ENCODE data around the gene GPRC5B.

The GPRC5B gene

DNA sequence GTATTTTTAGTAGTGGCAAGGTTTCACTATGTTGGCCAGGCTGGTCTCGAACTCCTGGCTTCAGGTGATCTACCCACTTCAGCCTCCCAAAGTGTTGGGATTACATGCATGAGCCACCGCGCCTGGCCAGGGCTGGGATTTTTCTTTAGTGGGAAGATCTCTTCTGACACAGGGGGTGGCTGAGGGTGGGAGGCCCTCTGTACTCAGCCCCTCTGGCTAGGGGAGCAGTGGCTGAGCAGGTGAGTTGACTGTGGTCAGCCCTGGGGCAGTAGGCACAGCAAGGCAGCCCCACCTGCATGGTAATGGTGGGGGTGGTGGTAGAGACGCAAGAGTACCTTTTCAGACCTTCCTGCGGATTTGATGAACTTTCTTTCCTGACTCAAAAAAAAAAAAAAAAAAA is 12.3 kb upstream of the GPRC5B start:
- no peak for DNase-seq

DNA sequence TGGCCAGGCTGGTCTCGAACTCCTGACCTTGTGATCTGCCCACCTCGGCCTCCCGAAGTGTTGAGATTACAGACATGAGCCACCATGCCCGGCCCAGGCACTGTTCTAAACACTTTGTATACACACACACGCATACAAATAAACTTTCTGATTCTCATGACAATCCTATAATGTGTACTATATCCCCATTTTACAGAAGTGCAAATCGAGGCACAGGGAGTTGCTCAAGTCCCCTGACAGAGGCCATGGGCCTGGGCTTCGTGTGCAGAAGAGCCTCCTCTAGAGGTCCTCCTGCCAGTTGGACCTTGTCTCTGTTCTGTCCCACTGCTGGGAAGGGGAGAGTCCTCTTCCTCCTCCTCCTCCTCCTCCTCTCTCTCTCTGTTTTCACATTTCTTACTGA is 9.9 kb upstream of the GPRC5B start:
- no peak for DNase-seq

DNA sequence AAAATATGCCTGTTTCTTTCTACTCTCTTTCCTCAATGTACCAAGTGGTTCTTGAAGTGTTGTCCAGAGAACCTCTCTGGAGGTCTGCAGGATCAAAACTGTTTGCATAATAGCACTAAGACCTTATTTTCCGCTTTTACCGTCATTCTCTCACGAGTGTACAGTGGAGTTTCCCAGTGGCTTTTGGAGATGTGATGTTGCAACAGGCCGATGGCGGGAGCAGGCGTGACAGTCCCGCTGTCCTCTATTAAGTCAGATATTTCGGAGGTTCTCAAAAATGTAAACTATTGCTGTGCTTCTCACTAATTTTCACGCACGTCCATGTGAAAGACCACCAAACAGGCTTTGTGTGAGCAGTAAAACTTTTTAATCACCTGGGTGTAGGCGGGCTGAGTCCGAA is 8.3 kb upstream of the GPRC5B start:
- DNase-seq: no peak

DNA sequence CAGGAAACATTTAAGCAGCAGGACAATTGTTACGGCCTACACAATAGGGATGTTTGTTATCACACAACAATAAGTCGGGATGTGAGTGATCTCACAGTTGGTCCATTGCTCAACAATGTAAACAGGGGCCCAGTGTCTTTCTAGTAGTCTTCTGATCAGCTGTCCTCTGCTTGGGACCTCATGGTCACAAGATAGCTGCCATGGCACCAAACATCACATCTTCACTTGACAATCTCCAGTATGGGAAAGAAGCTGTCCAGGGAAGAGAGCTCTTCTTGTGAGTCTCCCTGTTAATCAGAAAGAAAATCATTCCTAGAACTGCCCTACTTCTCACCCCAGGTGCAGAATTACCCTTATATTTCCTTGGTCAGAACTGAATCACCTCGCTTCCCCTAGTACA is 6.3 kb upstream of the GPRC5B start:
- DNase-seq: no peak

DNA sequence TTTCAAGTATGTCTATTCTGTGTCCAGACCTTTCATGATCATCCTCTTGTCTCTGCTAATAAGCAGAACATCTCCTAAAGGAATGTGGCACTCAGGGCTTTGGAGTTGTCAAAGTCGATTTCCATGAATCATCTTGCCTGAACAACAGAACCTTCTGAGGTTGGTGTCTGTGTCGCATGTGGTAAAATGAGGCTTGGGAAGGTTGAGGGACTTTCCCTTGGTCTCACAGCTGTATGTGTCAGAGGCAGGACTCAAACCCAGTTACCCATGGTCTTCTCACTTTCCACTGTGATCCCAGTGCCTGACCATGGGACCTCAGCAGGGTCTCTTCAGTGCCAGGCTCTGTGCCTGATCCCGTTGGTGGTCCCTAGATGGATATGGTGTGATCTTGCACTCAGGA is 4.2 kb upstream of the GPRC5B start:
- DNase-seq: no peak

DNA sequence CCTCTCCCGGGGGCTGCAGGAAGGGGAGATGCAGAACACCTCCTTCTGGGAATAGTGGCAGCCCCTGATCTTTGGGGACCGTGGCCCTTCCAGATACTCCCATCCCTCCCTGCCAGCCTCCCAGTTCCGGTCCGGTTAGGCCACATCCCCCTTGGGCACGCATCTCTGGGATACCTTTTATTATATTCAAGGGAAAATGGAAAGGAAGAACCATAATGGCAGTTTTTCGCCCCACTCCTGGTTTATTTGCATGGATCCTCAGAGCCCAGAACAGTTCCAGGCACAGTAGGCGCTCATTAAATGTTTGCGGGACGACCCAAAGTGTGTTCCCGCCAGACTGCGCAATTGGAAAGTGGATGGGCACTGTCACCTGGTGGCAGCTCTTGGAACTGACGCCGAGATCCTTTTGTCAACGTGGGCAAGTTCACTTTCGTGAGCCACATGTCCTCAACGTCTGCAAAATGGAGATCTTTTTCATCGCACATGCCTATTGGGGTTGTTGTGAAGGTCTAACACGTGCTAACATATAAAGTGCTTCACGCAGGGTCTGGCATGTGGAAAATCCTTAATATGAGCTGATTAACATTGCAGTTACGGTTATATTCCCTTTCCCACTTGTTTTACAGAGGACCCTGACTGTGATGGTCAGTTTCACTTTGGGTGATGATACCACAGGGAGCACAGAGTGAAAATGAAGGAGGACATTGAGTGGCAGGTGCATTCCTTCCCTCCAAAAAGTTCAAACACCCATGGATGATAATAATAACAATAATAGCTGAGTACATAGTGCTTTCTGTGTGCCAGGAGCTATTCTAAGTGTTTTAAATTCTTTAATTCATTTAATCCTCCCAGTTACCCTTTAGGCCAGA is 1.7 kb upstream of the GPRC5B start:
- DNase-seq: peak; percentile 66

DNA sequence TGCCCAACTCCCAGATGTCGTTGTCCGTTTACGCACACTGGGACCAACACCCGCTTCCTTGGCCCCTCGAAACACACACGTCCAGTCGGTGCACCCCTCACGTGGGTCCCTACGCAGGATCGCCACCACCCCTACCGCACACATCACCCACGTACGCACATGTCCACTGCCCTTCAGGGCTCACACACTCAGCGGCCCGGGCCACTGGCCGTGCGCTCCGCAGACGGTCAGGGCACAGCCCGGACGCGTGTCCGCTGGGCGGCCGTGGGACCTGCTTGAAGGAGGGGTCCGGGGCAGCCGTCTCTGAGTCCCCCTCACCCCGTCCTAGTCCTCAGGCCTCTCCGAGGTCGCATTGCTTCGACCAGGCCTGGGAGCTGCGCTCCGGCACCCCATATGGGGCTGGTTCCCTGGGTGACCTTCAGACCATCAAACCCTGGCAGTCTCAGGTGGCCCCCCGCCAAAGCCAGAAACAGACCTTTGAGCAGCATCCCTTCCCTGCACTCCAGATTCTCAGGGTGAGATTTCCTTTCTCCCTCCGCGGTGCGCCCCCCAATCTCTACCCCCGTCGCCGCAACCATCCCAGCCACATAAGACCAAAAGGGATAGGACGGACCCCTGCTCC is 914 bp upstream of the GPRC5B start:
- no peak for DNase-seq

DNA sequence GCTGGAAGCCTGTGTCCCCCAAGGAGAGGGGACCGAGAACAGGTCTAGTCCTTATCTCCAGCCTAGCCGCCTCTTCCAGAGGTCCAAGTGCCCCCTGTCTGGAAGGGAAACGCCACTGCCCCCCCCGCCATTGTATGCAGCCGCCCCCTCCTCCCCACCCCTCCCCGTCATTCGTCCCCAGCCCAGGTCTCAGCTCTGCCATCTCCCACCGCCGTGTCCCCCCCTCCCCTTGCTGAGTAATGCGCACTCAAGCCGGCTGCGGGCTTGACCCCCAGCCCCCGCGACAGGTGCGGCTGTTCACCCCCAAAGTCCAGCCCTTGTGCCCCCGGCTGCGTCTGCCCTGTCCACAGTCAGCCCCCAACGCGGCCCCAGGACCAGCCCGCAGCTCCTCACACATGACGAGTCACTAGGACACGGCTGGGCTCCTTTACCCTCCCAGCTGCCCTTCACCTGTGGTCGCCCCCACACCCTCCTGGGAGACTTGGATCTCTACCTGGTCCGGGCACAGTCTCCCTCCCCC is 622 bp downstream of the GPRC5B start:
- no peak for DNase-seq

DNA sequence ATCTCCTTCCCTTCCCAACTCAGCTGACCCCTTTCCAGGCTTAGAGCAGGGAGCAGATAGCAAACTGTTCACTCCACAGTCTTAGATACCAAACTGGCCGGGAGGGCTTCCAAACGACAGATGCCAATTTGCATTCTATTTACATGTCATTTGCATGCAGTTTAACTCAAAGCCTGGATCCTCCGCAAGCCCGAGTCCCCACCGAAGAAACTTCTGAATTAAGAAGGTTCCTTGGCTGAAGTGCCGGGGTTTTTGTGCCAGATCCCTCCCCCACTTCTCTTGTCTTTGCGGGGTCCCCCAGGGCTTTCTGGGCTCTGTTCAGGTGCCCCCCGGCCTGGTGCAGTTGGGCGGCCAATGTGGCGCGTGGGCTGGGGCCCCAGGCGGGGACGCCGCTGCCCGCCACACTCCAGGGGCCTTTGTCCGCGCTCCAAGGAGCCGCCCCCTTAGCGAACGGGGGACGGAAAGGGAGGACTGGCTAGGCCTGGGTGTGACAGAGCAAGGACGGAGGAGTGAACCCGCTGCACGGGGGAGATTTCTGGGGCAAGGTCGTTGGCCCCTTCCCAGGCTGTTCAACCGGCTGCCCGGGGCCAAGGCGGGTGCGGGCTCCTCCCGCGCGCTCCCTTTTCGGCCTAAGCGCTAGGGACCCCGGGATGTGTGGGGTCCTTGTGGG is 1.2 kb downstream of the GPRC5B start:
- no peak for DNase-seq

DNA sequence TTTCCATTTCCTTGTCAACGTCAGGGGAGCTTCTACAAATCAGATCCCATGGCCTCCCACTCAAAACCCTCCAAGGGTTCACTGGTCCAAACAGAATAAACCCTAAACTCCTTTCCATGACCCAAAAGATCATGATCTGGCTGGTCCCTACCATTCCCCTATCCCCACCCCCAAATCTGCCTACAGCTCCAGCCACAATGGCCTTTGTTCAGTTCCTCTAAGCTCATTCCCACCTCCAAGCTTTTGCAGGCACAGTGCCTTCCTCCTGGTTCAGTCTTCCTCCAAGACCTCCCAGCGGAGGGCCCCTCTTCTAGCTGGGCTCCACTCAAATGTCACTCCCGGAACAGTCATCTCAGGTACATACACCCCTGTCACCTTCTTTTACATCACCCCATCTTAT is 2.0 kb downstream of the GPRC5B start:
- DNase-seq: no peak

DNA sequence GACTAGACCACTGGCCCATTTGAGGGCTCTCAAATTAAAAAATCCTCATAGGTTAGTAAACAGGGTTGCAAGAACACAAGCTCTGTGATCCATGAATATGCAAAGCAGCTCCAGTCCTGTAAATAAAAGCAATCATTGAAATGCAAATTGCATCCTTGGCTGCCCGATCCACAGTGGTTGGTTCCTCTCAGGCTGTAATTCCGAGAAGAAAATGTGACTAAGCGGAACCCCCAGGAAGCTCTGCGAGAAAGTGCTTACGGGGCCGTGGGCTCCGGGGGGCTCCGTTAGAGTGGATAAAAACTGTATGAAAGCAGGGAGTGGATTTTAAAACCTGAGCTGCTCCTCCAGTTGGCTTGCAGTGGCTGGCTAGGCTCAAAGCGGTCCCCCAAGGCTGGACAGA is 2.5 kb downstream of the GPRC5B start:
- DNase-seq: no peak

DNA sequence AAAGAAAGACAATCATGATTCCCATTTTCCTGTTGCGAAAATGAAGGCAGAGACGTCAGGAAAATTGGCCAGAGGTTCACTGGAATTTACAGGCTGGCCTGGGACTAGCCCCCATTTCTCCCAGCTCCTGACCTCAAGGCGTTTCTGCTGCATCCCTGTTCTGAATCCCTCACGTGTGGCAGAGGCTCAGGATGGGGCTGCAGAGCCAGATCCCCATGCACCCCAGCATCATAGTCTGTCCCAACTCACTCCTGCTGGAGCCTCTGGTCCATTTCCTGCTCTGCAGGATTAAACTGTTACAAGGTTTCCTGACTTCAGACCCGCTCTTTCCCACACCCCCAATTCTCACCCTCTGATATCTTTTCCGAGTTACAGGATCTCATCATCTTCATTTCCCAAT is 2.9 kb downstream of the GPRC5B start:
- no peak for DNase-seq

DNA sequence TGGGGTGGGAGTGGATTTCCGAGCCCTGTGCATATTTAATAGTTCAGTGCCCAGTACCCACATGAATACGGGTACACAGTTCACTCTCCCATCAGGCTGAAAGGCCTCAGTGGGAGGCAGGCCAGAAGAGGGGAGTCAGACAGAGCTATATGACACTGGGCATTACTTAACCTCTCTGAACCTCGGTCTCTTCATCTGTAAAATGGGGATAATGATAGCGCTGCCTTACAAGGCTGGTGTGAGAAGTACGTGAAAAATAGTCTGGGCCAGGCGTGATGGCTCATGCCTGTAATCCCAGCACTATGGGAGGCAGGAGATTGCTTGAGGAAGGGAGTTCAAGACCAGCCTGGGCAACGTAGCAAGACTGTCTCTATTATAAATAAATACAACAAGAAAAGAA is 3.6 kb downstream of the GPRC5B start:
- DNase-seq: no peak

DNA sequence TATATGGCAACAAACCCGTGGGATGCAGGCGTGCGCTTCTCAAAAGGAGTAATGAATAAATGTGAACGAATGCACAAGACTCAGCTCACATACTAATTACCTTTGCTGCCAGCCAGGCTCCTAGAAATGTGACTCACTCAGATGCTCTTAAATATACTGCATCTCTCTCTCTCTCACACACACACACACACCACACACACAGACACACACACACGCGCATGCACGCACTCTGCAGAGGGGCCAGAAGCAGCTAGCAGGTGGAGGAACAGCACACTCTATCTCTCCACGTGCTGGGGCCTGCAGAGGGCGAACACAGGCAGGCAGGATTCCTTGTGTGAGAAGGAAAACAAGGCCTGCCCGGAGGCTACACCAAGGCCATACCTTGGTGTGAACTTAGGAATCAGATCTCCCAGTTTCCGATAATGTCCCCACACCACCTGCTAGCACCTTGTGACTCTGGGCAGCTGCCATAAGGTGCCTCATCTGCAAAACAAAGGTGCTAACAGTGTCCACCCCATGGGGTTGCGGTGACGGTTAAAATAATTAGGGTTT is 5.3 kb downstream of the GPRC5B start:
- DNase-seq: no peak

DNA sequence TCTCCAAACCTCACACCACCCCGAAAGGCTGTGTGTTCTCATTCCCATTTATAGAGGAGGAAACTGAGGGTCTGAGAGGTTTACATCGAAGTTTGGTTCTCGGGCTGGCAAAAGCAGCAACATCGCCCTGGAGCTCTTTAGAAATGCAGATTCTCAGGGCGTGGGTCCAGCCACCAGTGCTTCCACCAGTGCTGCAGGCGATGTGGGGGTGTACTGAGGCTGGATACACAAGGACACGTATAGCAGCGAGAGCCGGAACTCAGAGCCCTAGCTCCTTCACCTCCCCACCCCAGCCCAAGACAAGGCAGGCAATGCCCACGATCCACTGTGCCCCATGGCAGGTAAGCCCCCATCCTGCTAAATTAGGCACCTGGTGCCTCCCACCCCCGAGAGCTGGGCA is 5.9 kb downstream of the GPRC5B start:
- DNase-seq: no peak

DNA sequence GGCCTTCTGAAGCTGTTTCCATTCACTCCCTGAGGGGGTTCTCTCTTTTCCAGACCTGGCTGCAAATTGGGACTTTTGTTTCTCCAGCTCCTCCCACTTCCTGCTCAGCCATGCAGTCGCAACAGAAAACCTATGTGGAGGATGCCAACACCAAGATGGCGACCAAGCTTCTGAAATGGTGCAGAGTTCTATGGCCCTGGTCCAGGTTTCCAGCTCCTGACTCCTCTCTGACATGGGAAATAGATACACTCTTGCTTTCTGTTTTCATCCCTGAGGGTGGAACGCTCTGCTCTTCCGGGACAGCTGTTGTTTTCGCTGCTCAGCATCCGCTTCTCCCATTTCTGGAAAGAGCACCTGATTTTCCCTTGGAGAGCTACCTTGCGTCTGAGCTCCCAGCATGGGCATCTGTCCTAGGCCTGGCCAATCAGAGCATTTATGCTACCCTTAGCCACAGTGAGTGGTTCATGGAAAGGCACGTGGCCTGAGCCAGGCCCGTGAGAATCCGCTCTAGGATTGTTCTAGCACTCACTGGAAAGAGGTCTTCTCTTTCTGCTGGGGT is 8.1 kb downstream of the GPRC5B start:
- DNase-seq: no peak

DNA sequence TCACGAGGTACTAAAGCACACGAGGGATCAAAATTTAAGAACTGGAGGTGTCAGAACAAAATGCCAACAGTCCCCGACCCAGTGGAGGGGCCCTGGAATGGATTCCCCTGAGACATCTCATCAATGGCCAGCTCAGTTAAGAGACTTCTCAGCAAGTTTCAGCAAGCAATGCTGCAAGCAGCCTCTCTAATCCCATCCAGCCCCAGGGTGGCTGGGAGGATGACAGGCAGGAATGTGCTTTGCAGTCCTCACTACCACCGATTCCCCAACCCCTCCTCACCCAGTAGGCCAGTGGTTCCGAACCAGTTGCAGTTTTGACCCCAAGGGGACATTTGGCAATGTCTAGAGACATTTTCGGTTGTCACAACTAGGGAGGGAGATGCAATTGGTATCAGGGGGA is 8.7 kb downstream of the GPRC5B start:
- no peak for DNase-seq

DNA sequence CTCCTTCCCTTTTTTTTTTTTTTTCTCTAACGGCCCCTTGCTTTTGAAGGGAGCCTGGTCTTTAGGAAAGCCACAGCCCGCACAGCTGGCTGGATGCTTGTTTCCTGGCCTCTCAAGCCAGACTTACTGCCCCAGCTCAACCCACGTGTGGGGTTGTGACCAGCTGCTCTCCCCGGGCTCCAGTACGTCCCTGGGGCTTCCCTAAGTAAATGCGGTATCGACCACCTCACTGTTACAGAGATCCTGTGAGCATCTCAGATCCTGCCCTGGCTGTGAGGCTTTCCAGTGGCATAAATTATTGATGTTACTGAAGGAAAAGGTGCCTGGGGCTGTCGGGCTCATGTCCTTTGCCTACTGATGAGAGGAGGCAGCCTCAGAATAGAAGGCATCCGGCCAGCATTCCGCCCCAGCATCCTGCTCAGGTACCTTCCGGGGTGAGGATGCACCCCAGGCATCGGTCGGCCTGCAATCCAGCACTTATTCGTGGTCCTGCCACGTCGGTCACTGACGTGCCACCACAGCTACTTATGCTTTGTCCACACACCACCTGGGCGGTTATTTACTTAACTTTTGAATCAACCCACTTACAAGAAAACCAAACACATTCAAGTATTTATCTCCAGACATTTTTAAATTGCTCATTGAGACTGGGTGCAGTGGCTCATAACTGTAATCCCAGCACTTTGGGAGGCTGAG is 9.6 kb downstream of the GPRC5B start:
- no peak for DNase-seq

DNA sequence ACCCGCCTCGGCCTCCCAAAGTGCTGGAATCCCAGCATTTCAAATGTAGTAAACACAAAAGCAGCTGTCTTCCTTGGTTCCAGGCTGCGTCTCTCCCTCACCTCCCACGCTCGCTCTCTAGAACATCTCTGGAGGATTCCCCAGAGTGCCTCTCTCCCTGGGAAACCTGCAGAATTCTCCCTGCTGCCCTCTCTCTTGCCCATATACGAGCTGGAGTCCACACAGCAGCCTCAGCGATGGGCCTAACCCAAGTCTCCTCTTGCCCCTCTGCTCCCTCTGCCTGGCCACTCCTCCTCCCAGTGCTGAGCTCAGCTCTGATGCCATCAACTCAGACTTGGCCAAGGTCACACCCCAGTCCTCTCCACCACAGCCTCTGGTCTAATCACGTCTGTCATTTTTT is 10.6 kb downstream of the GPRC5B start:
- no peak for DNase-seq

DNA sequence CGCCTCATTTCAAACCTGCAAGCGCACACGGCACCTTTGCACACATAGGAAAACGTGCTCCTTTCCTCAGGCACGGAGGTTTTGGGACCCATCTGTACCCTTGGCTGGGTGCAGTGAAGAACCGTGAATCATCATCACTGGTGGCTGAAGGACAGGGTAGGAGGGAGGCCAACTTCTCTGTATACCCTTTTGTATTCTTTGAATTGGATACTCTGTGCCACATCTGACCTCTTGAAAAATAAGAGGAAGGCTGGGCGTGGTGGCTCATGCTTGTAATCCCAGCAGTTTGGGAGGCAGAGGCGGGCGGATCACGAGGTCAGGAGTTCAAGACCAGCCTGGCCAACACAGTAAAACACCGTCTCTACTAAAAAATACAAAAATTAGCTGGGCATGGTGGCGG is 11.7 kb downstream of the GPRC5B start:
- no peak for DNase-seq

DNA sequence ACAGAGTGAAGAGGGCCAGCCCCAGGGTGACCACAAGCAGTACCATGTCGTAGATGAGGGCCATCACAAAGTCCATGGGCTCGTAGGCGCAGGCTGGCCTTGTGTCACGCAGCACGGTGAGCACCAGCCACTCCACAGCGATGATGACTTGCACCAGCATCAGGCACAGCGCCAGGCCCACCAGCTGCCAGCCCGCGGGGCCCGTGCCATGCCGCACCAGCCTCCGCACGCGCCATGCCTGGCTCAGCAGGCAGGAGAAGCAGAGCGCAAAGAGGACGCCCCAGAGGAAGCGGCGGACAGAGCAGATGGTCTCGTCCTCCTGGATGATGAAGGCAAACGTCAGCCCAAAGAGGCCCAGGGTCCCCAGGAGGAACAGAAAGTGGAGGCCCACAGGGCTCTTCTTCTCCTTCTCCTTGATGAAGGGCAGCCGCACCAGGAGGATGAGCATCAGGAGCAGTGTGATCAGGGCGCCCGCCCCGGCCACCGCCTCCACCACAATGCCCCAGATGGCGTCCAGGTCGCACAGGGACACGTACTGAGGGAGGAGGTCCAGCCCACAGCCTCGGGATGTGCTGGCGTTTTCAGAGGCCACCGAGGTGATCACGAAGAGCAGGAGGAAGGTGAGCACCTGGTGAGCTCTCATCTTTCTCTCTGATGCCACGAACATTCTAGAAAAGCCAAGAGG is 12.3 kb downstream of the GPRC5B start:
- no peak for DNase-seq

DNA sequence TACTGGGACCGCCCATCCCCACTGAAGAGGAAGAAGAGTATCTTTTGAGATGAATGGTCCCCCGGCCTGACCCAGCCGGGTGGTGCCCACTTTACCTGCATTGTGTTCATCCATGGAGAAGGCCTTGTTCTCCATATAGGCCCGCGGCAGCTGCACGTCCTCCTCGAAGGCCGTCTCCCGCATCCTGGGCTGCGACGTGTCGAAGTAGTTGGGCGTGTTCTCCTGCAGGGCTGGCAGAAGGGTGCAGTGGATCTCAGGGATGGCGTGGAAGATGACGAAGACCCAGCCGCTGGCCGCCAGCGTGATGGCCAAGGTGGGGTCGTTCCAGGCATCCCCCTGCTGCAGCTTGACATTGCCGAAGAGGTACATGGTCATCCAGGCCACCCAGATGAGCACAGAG is 12.9 kb downstream of the GPRC5B start:
- DNase-seq: no peak
